ENCODE measurements around the gene ZNF354B. TPM values are rescaled to one million over a fixed set of nuclear protein-coding genes. Genes with fewer than 3 reads are reported as not detected.

Gene ZNF354B
- total and polyA plus RNA-seq, 4 donors = 1.9 to 8.3 (median 4.0) TPM

DNA sequence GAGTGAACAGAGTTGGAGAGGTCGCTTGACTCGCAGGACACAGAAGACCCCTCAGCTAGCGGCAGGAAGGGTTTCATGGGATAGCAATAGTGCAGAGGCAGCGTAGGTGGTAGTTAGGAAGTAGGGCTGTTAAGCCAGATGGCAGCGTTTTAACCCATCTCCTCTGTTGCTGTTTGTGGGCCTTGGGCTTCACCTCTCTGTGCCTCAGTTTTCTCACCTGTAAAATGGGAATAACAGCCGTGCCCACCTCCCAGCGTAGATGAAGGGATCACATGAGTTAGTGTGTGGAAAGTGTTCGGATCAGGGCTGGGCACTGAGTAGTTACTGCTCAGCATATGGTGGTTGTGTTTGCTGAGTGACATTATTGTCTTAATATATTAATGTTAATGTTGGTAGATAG is 1.9 kb downstream of the ZNF354B start (continued):
- TF ChIP-seq, protein P1, sequence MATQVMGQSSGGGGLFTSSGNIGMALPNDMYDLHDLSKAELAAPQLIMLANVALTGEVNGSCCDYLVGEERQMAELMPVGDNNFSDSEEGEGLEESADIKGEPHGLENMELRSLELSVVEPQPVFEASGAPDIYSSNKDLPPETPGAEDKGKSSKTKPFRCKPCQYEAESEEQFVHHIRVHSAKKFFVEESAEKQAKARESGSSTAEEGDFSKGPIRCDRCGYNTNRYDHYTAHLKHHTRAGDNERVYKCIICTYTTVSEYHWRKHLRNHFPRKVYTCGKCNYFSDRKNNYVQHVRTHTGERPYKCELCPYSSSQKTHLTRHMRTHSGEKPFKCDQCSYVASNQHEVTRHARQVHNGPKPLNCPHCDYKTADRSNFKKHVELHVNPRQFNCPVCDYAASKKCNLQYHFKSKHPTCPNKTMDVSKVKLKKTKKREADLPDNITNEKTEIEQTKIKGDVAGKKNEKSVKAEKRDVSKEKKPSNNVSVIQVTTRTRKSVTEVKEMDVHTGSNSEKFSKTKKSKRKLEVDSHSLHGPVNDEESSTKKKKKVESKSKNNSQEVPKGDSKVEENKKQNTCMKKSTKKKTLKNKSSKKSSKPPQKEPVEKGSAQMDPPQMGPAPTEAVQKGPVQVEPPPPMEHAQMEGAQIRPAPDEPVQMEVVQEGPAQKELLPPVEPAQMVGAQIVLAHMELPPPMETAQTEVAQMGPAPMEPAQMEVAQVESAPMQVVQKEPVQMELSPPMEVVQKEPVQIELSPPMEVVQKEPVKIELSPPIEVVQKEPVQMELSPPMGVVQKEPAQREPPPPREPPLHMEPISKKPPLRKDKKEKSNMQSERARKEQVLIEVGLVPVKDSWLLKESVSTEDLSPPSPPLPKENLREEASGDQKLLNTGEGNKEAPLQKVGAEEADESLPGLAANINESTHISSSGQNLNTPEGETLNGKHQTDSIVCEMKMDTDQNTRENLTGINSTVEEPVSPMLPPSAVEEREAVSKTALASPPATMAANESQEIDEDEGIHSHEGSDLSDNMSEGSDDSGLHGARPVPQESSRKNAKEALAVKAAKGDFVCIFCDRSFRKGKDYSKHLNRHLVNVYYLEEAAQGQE (IDR thresholded peaks at IDR 0.05) = no peak
- TF ChIP-seq GABPA (IDR thresholded peaks at IDR 0.05 in 1 of 2, conservative IDR thresholded peaks at IDR 0.05 in 1 of 2) (no peak), HNF4G (IDR thresholded peaks at IDR 0.05) (no peak)

DNA sequence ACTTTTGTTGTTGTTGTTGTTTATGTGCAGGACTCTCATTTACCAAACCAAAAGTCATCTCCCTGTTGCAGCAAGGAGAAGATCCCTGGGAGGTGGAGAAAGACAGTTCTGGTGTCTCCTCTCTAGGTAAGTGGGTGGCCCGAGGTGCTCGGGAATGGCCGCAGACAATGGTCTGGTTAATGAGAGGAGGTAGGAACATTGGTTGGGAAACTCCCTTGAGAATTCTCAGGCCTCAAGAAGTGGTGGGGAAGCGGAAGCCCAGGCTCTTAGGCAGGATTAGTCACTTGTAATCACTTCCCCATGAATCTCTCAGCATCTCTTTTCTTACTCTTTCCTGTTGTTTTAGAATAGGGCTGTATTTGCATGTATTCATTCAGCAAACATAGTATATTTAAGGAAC is 7.2 kb downstream of the ZNF354B start:
- no peak overlapping the region for H3K27ac ChIP-seq (ENCODE audit: low read depth in 1 of 2, low read length in 2 of 2)
- 81% methylated on average over 4 of the region's 4 CpGs for WGBS
- H3K27me3 ChIP-seq (ENCODE audit: control insufficient read depth in 4 of 4, insufficient read depth in 4 of 4, low read length in 3 of 4) = no peaks in the 10 kb centered on the region
- no peak overlapping the region for H3K9ac ChIP-seq (ENCODE audit: low read depth in 1 of 2, low read length in 2 of 2)
- H3K4me1 ChIP-seq (ENCODE audit: control insufficient read depth in 4 of 4, insufficient read depth in 4 of 4, low read length in 3 of 4) = no peaks in the 10 kb centered on the region
- DNase-seq (ENCODE audit: low spot score) = no peak
- peaks cover 15 to 31% (median 20%) of the 10 kb centered on the region in 4 donors for H3K9me3 ChIP-seq (ENCODE audit: control insufficient read depth in 4 of 4, low read length in 3 of 4)
- H3K4me3 ChIP-seq (ENCODE audit: low read depth in 1 of 3, low read length in 3 of 3) = no peak overlapping the region
- TF ChIP-seq EGR1 (IDR thresholded peaks at IDR 0.05; ENCODE audit: low read depth in 2 of 2) (no peak), JUND (IDR thresholded peaks at IDR 0.05) (no peak), YY1 (IDR thresholded peaks at IDR 0.05) (no peak), RXRA (IDR thresholded peaks at IDR 0.05) (no peak), RAD21 (IDR thresholded peaks at IDR 0.05) (no peak), HNF4A (conservative IDR thresholded peaks at IDR 0.05) (no peak), HNF4G (IDR thresholded peaks at IDR 0.05) (no peak), GABPA (IDR thresholded peaks at IDR 0.05 in 1 of 2, conservative IDR thresholded peaks at IDR 0.05 in 1 of 2) (no peak), FOXA2 (IDR thresholded peaks at IDR 0.05) (no peak), TAF1 (conservative IDR thresholded peaks at IDR 0.05) (no peak), SP1 (IDR thresholded peaks at IDR 0.05) (no peak), NR2F2 (IDR thresholded peaks at IDR 0.05) (no peak), FOXA1 (IDR thresholded peaks at IDR 0.05) (no peak)
- TF ChIP-seq, protein P2, sequence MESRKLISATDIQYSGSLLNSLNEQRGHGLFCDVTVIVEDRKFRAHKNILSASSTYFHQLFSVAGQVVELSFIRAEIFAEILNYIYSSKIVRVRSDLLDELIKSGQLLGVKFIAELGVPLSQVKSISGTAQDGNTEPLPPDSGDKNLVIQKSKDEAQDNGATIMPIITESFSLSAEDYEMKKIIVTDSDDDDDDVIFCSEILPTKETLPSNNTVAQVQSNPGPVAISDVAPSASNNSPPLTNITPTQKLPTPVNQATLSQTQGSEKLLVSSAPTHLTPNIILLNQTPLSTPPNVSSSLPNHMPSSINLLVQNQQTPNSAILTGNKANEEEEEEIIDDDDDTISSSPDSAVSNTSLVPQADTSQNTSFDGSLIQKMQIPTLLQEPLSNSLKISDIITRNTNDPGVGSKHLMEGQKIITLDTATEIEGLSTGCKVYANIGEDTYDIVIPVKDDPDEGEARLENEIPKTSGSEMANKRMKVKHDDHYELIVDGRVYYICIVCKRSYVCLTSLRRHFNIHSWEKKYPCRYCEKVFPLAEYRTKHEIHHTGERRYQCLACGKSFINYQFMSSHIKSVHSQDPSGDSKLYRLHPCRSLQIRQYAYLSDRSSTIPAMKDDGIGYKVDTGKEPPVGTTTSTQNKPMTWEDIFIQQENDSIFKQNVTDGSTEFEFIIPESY (IDR thresholded peaks at IDR 0.05) = no peak
- TF ChIP-seq, protein P3, sequence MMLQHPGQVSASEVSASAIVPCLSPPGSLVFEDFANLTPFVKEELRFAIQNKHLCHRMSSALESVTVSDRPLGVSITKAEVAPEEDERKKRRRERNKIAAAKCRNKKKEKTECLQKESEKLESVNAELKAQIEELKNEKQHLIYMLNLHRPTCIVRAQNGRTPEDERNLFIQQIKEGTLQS (IDR thresholded peaks at IDR 0.05) = no peak
- TF ChIP-seq, protein P1 (IDR thresholded peaks at IDR 0.05) = no peak
- TF ChIP-seq, protein P4, sequence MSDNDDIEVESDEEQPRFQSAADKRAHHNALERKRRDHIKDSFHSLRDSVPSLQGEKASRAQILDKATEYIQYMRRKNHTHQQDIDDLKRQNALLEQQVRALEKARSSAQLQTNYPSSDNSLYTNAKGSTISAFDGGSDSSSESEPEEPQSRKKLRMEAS (IDR thresholded peaks at IDR 0.05) = no peak
- TF ChIP-seq, protein P5, sequence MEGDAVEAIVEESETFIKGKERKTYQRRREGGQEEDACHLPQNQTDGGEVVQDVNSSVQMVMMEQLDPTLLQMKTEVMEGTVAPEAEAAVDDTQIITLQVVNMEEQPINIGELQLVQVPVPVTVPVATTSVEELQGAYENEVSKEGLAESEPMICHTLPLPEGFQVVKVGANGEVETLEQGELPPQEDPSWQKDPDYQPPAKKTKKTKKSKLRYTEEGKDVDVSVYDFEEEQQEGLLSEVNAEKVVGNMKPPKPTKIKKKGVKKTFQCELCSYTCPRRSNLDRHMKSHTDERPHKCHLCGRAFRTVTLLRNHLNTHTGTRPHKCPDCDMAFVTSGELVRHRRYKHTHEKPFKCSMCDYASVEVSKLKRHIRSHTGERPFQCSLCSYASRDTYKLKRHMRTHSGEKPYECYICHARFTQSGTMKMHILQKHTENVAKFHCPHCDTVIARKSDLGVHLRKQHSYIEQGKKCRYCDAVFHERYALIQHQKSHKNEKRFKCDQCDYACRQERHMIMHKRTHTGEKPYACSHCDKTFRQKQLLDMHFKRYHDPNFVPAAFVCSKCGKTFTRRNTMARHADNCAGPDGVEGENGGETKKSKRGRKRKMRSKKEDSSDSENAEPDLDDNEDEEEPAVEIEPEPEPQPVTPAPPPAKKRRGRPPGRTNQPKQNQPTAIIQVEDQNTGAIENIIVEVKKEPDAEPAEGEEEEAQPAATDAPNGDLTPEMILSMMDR (IDR thresholded peaks at IDR 0.05; ENCODE audit: low read depth, low read length, missing input control) = no peak
- peaks cover 23 to 75% (median 57%) of the 10 kb centered on the region in 4 donors for H3K36me3 ChIP-seq (ENCODE audit: control insufficient read depth in 4 of 4, insufficient read depth in 3 of 4, low read depth in 1 of 4, low read length in 3 of 4)
